T47D (cell line): ENCODE results near the gene SUSD5.
"Not testable (repeated sequence)": the region's sequence is repeated elsewhere in the genome, so short reads cannot be mapped to it uniquely, and the experiment has no call there.

Experiments
- DNase-seq, 2 experiments: peaks; one replicate each; pipeline versions ENCODE4 v3.0.0 to v3.0.0-alpha.2; 2011 to 2012; ENCODE audit warnings: low read depth in 1 of 2, low spot score in 1 of 2
- JUND ChIP-seq: IDR thresholded peaks from 2 replicates; pipeline ENCODE4 v1.6.1; 2012; ENCODE audit warnings: low read depth
- in situ Hi-C: cut with HindIII; loops from 2 replicates; pipeline ENCODE4 v1.10.0; 2016; ENCODE audit warnings: low sequenced_read_pairs, low pct_unique_long_range_greater_than_20kb

Gene SUSD5

GRCh38 chr3:33113772-33114621 is 104.6 kb downstream of the SUSD5 start, which contains the start of gene CRTAP:
CRTAP (plus strand) TSS chr3:33114014; CDS start chr3:33114078, 64 bp downstream.
- peak; percentile 54 to 92 for DNase-seq
- in situ Hi-C loops, result no loop called here
- TF ChIP-seq JUND, result no peak

DNA sequence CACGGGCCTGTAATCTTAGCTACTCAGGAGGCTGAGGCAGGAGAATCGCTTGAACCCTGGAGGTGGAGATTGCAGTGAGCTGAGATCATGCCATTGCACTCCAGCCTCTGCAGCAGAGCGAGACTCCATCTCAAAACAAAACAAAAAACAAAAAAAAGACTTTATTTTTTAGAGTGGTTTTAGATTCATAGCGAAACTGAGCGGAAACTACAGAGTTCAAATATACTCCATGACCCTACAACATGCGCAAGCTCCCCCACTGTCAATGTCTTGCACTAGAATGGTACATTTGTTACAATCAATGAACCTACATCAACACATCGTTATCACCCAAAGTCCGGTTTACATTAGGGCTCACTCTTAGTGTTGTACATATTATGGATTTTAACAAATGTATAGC is 107.0 kb downstream of the SUSD5 start:
- in situ Hi-C loops, result no loop called here
- DNase-seq, result no peak
- TF ChIP-seq JUND, result no peak

- not testable (repeated sequence) for DNase-seq
Observed at GRCh38 chr3:33106854-33107253, 111.8 kb downstream of the SUSD5 start.

GRCh38 chr3:33105341-33105948 is 113.2 kb downstream of the SUSD5 start:
- in situ Hi-C loops, result no loop called here

More at GRCh38 chr3:33106854-33107253, 111.8 kb downstream of the SUSD5 start:
- in situ Hi-C loops, result not testable (repeated sequence)

GRCh38 chr3:33104803-33105202 is 113.8 kb downstream of the SUSD5 start:
- no peak for DNase-seq

More at GRCh38 chr3:33105341-33105948, 113.2 kb downstream of the SUSD5 start:
- TF ChIP-seq JUND, result no peak
- DNase-seq, result no peak

DNA sequence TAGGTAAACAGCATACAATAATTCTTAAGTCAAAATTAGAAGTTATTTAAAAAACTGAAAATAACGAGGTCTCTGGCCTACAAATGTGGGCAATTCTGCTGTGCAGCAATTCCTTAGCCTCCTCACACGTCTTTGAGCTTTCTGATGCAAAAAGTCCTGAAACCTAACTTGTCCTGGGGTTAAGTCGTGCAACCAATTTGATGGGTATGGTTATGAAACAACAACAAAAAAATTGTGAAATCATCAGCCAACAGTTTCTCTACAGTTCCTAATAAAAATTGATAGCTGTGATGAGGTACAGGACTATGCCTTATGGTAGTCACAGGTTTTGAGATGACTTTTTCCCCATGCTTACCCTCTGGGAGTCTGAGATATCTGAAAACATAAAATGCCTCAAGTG is 115.1 kb downstream of the SUSD5 start:
- in situ Hi-C loops, result no loop called here
- TF ChIP-seq JUND, result no peak

More at GRCh38 chr3:33104803-33105202, 113.8 kb downstream of the SUSD5 start:
- TF ChIP-seq JUND, result no peak
- in situ Hi-C loops, result no loop called here

DNA sequence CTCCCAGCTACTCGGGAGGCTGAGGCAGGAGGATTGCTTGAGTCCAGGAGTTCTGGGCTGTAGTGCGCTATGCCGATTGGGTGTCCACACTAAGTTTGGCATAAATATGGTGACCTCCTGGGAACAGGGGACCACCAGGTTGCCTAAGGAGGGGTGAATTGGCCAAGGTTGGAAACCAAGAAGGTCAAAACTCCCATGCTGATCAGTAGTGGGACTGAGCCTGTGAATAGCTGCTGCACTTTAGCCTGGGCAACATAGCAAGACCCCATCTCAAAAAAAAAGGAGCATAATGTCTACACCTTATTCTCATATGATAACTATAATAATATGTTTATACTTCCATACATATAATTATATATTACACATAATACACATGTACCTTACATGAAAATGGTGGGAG is 115.6 kb downstream of the SUSD5 start:
- in situ Hi-C loops, result no loop called here
- no peak for TF ChIP-seq JUND
- no peak for DNase-seq

More for the DNA sequence above, 115.1 kb downstream of the SUSD5 start:
- no peak for DNase-seq

GRCh38 chr3:33100229-33100628 is 118.4 kb downstream of the SUSD5 start:
- in situ Hi-C loops, result no loop called here

More at GRCh38 chr3:33100229-33100628, 118.4 kb downstream of the SUSD5 start:
- DNase-seq, result no peak
- no peak for TF ChIP-seq JUND
